ENCODE data around the gene SOHLH1.
A peak's percentile ranks its signal among the peaks of the same experiment; 100 is the strongest.

The SOHLH1 gene

GRCh38 chr9:135705376-135705775 lies 6.1 kb upstream of the SOHLH1 start:
- Histone ChIP-seq H3K9me3 (ENCODE audit: insufficient read depth, low read length) (no peaks in the 10 kb centered on the region), H3K27me3 (ENCODE audit: low read depth, low read length) (no peaks in the 10 kb centered on the region)

GRCh38 chr9:135704483-135704882 lies 5.2 kb upstream of the SOHLH1 start:
- no peaks in the 10 kb centered on the region for H3K36me3 ChIP-seq (replicated peaks; ENCODE audit: low read depth, low read length)
- H3K79me2 ChIP-seq (ENCODE audit: low read length): no peaks in the 10 kb centered on the region
- no peak overlapping the region for H3K4me3 ChIP-seq (ENCODE audit: low read length)
- H3K4me2 ChIP-seq (ENCODE audit: low read length): no peak overlapping the region
- no peaks in the 10 kb centered on the region for H3K4me1 ChIP-seq (ENCODE audit: low read length)
- H4K20me1 ChIP-seq (ENCODE audit: insufficient read depth, low read length): no peaks in the 10 kb centered on the region
- no peak overlapping the region for H2AFZ ChIP-seq (ENCODE audit: low read depth, low read length)
- H3K9ac ChIP-seq (ENCODE audit: low read length): no peak overlapping the region
- no peak overlapping the region for H3K27ac ChIP-seq (ENCODE audit: low read length)
- H3K9me3 ChIP-seq (ENCODE audit: insufficient read depth, low read length): no peaks in the 10 kb centered on the region
- TF ChIP-seq CTCF (IDR thresholded peaks at IDR 0.05; ENCODE audit: low read depth, low read length) (no peak), EZH2phosphoT487 (IDR thresholded peaks at IDR 0.05; ENCODE audit: low read depth) (no peak)
- H3K27me3 ChIP-seq (ENCODE audit: low read depth, low read length): no peaks in the 10 kb centered on the region

More at GRCh38 chr9:135705376-135705775, 6.1 kb upstream of the SOHLH1 start:
- H2AFZ ChIP-seq (ENCODE audit: low read depth, low read length): no peak overlapping the region
- TF ChIP-seq CTCF (IDR thresholded peaks at IDR 0.05; ENCODE audit: low read depth, low read length) (no peak), EZH2phosphoT487 (IDR thresholded peaks at IDR 0.05; ENCODE audit: low read depth) (no peak)
- no peaks in the 10 kb centered on the region for H3K79me2 ChIP-seq (ENCODE audit: low read length)
- H3K4me1 ChIP-seq (ENCODE audit: low read length): no peaks in the 10 kb centered on the region
- H3K9ac ChIP-seq (ENCODE audit: low read length): no peak overlapping the region
- H3K36me3 ChIP-seq (replicated peaks; ENCODE audit: low read depth, low read length): no peaks in the 10 kb centered on the region
- H4K20me1 ChIP-seq (ENCODE audit: insufficient read depth, low read length): no peaks in the 10 kb centered on the region
- no peak overlapping the region for H3K4me3 ChIP-seq (ENCODE audit: low read length)
- H3K4me2 ChIP-seq (ENCODE audit: low read length): no peak overlapping the region
- H3K27ac ChIP-seq (ENCODE audit: low read length): no peak overlapping the region

- no peak overlapping the region for H3K4me2 ChIP-seq (ENCODE audit: low read length)
- no peaks in the 10 kb centered on the region for H3K36me3 ChIP-seq (replicated peaks; ENCODE audit: low read depth, low read length)
- TF ChIP-seq CTCF (IDR thresholded peaks at IDR 0.05; ENCODE audit: low read depth, low read length) (no peak), EZH2phosphoT487 (IDR thresholded peaks at IDR 0.05; ENCODE audit: low read depth) (no peak)
- H4K20me1 ChIP-seq (ENCODE audit: insufficient read depth, low read length): no peaks in the 10 kb centered on the region
- H2AFZ ChIP-seq (ENCODE audit: low read depth, low read length): no peak overlapping the region
- H3K9me3 ChIP-seq (ENCODE audit: insufficient read depth, low read length): no peaks in the 10 kb centered on the region
- H3K27me3 ChIP-seq (ENCODE audit: low read depth, low read length): no peaks in the 10 kb centered on the region
- H3K79me2 ChIP-seq (ENCODE audit: low read length): no peaks in the 10 kb centered on the region
- H3K9ac ChIP-seq (ENCODE audit: low read length): no peak overlapping the region
- H3K4me1 ChIP-seq (ENCODE audit: low read length): no peaks in the 10 kb centered on the region
- no peak overlapping the region for H3K27ac ChIP-seq (ENCODE audit: low read length)
- H3K4me3 ChIP-seq (ENCODE audit: low read length): no peak overlapping the region
Measured at GRCh38 chr9:135703726-135704125, 4.4 kb upstream of the SOHLH1 start.

- Histone ChIP-seq H3K27ac (ENCODE audit: low read length) (no peak within 1 kb of the TSS), H3K9me3 (ENCODE audit: insufficient read depth, low read length) (no peaks in the 10 kb centered on the region), H3K4me1 (ENCODE audit: low read length) (no peaks in the 10 kb centered on the region), H3K79me2 (ENCODE audit: low read length) (no peaks in the 10 kb centered on the region), H3K27me3 (ENCODE audit: low read depth, low read length) (no peaks in the 10 kb centered on the region), H3K4me2 (ENCODE audit: low read length) (no peak within 1 kb of the TSS), H3K36me3 (replicated peaks; ENCODE audit: low read depth, low read length) (no peaks in the 10 kb centered on the region), H3K4me3 (ENCODE audit: low read length) (no peak within 1 kb of the TSS), H4K20me1 (ENCODE audit: insufficient read depth, low read length) (no peaks in the 10 kb centered on the region), H2AFZ (ENCODE audit: low read depth, low read length) (no peak within 1 kb of the TSS), H3K9ac (ENCODE audit: low read length) (no peak within 1 kb of the TSS)
- no peak for TF ChIP-seq EZH2phosphoT487 (IDR thresholded peaks at IDR 0.05; ENCODE audit: low read depth)
- TF ChIP-seq CTCF (IDR thresholded peaks at IDR 0.05; ENCODE audit: low read depth, low read length): peak; percentile 61
Measured at GRCh38 chr9:135701959-135702721, 2.9 kb upstream of the SOHLH1 start, which contains the start of gene KCNT1. TSS of gene KCNT1 (plus strand) at chr9:135702185. CDS start at chr9:135702259, 74 bp downstream.
